Trophoblast cell (in vitro differentiated cells and primary cell): ENCODE results near the gene BPGM.

ENCODE experiments used
- DNase-seq, 2 donors: peaks; one replicate each; pipeline ENCODE4 v3.0.0-alpha.2; 2016
- H2AFZ ChIP-seq: 2 replicates; pipeline ENCODE4 v1.6.1; 2013; ENCODE audit warnings: low read length, moderate library complexity, mild to moderate bottlenecking; ENCODE audit not compliant: insufficient read depth, poor library complexity
- H2AK5ac ChIP-seq: 2 replicates; pipeline ENCODE4 v1.6.1; 2013; ENCODE audit warnings: mild to moderate bottlenecking, low read length
- H2BK120ac ChIP-seq: 2 replicates; pipeline ENCODE4 v1.6.1; 2013; ENCODE audit warnings: low read length, mild to moderate bottlenecking, moderate library complexity; ENCODE audit not compliant: insufficient read depth, poor library complexity
- H2BK12ac ChIP-seq: 2 replicates; pipeline ENCODE4 v1.6.1; 2013; ENCODE audit warnings: mild to moderate bottlenecking, low read length, moderate library complexity
- H2BK5ac ChIP-seq: 2 replicates; pipeline ENCODE4 v1.6.1; 2013; ENCODE audit warnings: low read length, low read depth, moderate library complexity, mild to moderate bottlenecking; ENCODE audit not compliant: poor library complexity
- H3K14ac ChIP-seq: 2 replicates; pipeline ENCODE4 v1.6.1; 2013; ENCODE audit warnings: mild to moderate bottlenecking, low read length
- H3K18ac ChIP-seq: 2 replicates; pipeline ENCODE4 v1.6.1; 2013; ENCODE audit warnings: mild to moderate bottlenecking, low read length
- H3K23ac ChIP-seq: 2 replicates; pipeline ENCODE4 v1.6.1; 2013; ENCODE audit warnings: low read length
- H3K27ac ChIP-seq: 2 replicates; pipeline ENCODE4 v1.5.1; 2013; ENCODE audit warnings: low read depth, mild to moderate bottlenecking, inconsistent platforms, low read length, moderate library complexity
- H3K27me3 ChIP-seq: 2 replicates; pipeline ENCODE4 v1.6.1; 2013; ENCODE audit warnings: inconsistent platforms, mild to moderate bottlenecking, low read length, moderate library complexity; ENCODE audit not compliant: insufficient read depth
- H3K36me3 ChIP-seq, 2 experiments: 1 replicate in 1 of 2; 2 replicates in 1 of 2; pipeline ENCODE4 v1.6.1; 2013; ENCODE audit warnings: low read length in 2 of 2, mild to moderate bottlenecking in 2 of 2, moderate library complexity in 1 of 2; ENCODE audit not compliant: insufficient read depth in 2 of 2, control insufficient read depth in 1 of 2
- H3K4ac ChIP-seq: 2 replicates; pipeline ENCODE4 v1.6.1; 2013; ENCODE audit warnings: low read depth, mild to moderate bottlenecking, low read length, moderate library complexity
- H3K4me1 ChIP-seq, 2 experiments: 1 replicate in 1 of 2; 2 replicates in 1 of 2; pipeline ENCODE4 v1.6.1; 2013; ENCODE audit warnings: low read length in 2 of 2, mild to moderate bottlenecking in 2 of 2, moderate library complexity in 1 of 2; ENCODE audit not compliant: insufficient read depth in 2 of 2, control insufficient read depth in 1 of 2
- H3K4me2 ChIP-seq: 2 replicates; pipeline ENCODE4 v1.6.1; 2013; ENCODE audit warnings: inconsistent platforms, mild to moderate bottlenecking, low read length, moderate library complexity
- H3K4me3 ChIP-seq: 2 replicates; pipeline ENCODE4 v1.5.1; 2013; ENCODE audit warnings: mild to moderate bottlenecking, low read depth, low read length, inconsistent platforms
- H3K79me1 ChIP-seq: one replicate; pipeline ENCODE4 v1.6.1; 2013; ENCODE audit warnings: low read length
- H3K79me2 ChIP-seq: 2 replicates; pipeline ENCODE4 v1.6.1; 2013; ENCODE audit warnings: low read length, mild to moderate bottlenecking; ENCODE audit not compliant: control insufficient read depth, insufficient read depth, poor library complexity
- H3K9ac ChIP-seq: 2 replicates; pipeline ENCODE4 v1.6.1; 2013; ENCODE audit warnings: mild to moderate bottlenecking, low read length
- H3K9me3 ChIP-seq: 2 replicates; pipeline ENCODE4 v1.6.1; 2013; ENCODE audit warnings: low read depth, mild to moderate bottlenecking, control low read depth, inconsistent platforms, low read length; ENCODE audit not compliant: insufficient read depth
- H4K12ac ChIP-seq: 2 replicates; pipeline ENCODE4 v1.6.1; 2013; ENCODE audit warnings: low read depth, mild to moderate bottlenecking, low read length, moderate library complexity
- H4K8ac ChIP-seq: 2 replicates; pipeline ENCODE4 v1.6.1; 2013; ENCODE audit warnings: low read depth, mild to moderate bottlenecking, low read length, moderate library complexity
- H4K91ac ChIP-seq: one replicate; pipeline ENCODE4 v1.6.1; 2013; ENCODE audit warnings: low read depth, mild to moderate bottlenecking, low read length, moderate library complexity
- WGBS: extraction: QIAGEN DNeasy Blood & Tissue Kit; methylation state at CpG from one replicate; pipeline ENCODE4 v1.1.7; 2013; ENCODE audit warnings: missing lambda C conversion rate; ENCODE audit not compliant: insufficient read length, insufficient coverage; ENCODE audit errors: extremely low coverage; 5-methylcytosine and 5-hydroxymethylcytosine counted together

Gene BPGM

DNA sequence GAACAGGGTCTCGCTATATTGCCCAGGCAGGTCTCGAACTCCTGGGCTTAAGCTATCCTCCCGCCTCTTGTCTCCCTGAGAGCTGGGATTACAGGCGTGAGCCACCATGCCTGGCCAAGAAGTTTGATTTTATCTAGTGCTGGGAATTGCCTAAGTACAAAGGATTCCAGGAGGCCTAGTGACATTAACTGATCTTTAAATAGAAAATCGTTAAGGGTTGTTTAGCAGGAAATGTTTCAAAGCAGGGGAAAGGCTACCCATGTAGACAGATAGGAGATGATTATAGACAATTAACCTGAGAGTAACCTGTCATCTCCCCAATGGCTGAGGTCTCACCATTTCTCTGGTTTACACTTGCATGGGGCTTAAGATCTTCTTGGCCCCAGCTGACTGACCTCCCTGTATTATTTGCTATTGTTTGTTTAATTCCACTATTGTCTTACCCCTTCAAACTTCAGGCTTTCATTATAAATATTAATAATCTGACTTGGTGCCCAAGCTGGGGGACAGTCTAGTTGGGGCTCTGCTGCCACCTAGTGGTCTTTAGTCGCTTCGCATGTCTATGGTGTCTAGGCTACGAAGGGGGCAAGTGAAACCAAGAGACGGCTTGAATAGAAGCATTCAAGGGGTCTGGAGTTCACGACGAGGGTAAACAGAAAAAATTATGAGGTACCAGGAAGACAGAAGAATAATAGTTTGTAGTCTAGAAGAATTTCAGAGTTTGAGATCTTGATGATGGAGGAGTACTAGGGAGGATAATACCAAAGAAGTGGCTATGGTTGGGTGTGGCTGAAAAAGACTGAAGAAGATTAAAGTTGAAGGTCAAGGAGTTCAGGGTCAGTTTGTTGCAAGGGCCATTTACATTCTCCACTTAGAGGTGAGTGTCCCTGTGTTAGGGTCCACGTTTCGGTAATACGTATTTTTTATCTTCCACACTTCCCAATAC, 40.4 kb upstream of the BPGM start:
- Histone ChIP-seq H3K9me3 (no peaks in the 10 kb centered on the region), H2AFZ (no peak overlapping the region), H3K4me3 (no peak overlapping the region), H3K79me1 (no peaks in the 10 kb centered on the region), H3K18ac (no peak overlapping the region), H3K27ac (no peak overlapping the region), H3K14ac (no peak overlapping the region), H2BK12ac (no peak overlapping the region), H3K23ac (no peak overlapping the region), H4K12ac (no peak overlapping the region), H3K4me2 (no peak overlapping the region), H4K91ac (no peak overlapping the region), H3K27me3 (peaks cover 2% of the 10 kb centered on the region), H3K4ac (no peak overlapping the region), H2AK5ac (no peak overlapping the region), H4K8ac (no peak overlapping the region), H3K9ac (no peak overlapping the region), H2BK120ac (no peak overlapping the region), H3K79me2 (no peaks in the 10 kb centered on the region), H3K4me1 (peaks cover 0 to 2% of the 10 kb centered on the region in 2 experiments), H3K36me3 (no peaks in the 10 kb centered on the region), H2BK5ac (no peak overlapping the region)
- WGBS = no CpG with 5 or more reads among the region's 14 CpGs
- peak; percentile 66 to 89 for DNase-seq

DNA sequence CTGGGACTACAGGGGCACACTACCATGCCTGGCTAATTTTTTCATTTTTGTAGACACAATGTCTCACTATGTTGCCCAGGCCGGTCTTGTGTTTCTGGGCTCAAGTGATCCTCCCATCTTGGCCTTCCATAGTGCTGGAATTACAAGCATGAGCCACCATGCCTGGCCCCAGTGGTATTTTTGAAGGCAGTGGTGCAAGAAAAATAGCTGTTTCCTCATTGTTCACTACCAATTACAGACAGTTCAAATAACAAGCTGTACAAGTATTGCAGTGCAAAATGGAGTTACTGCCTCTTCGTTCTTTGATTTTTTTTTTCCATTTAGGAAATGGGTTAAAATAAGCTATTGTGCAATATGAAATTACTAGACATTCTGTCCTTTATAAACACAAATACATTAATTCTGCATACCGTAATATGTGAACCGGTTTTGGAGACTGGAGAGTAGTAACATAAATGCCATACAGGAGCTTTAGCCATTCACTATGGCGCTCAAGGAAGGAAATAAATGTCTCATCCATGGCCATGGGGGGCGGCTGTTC, 35.0 kb upstream of the BPGM start:
- no peaks in the 10 kb centered on the region for H3K36me3 ChIP-seq
- H4K12ac ChIP-seq = no peak overlapping the region
- H2AFZ ChIP-seq = no peak overlapping the region
- H3K27ac ChIP-seq = no peak overlapping the region
- H3K18ac ChIP-seq = no peak overlapping the region
- no peak overlapping the region for H2BK120ac ChIP-seq
- no peak overlapping the region for H3K4me2 ChIP-seq
- H3K4me3 ChIP-seq = no peak overlapping the region
- WGBS = no CpG with 5 or more reads among the region's 6 CpGs
- H2BK12ac ChIP-seq = no peak overlapping the region
- peak; percentile 36 to 76 for DNase-seq
- peaks cover 2% of the 10 kb centered on the region for H3K27me3 ChIP-seq
- no peak overlapping the region for H4K8ac ChIP-seq
- no peak overlapping the region for H3K23ac ChIP-seq
- H3K14ac ChIP-seq = no peak overlapping the region
- H3K79me1 ChIP-seq = no peaks in the 10 kb centered on the region
- no peak overlapping the region for H2AK5ac ChIP-seq
- no peaks in the 10 kb centered on the region for H3K9me3 ChIP-seq
- H3K4ac ChIP-seq = no peak overlapping the region
- no peak overlapping the region for H4K91ac ChIP-seq
- H3K4me1 ChIP-seq = no peaks in the 10 kb centered on the region
- H3K9ac ChIP-seq = no peak overlapping the region
- no peak overlapping the region for H2BK5ac ChIP-seq
- H3K79me2 ChIP-seq = no peaks in the 10 kb centered on the region

DNA sequence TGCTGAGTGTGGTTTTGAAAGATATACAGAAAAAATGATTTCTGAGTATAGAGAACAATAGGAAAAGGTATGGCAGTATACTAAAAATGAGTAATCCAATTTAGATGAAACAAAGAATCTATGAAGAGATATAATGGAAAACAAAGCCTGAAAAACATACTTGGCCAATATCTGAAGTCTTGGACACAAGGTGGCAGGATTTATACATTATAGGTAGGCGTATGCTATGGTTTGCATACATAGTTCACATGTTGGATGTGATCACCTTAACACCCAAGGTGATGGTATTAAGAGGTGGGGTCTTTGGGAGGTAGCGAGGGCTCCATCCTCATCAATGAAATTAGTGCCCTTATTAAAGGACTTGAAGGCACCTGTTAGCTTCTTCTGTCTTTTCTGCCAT, 34.5 kb upstream of the BPGM start:
- Histone ChIP-seq H3K4ac (no peak overlapping the region), H4K91ac (no peak overlapping the region), H3K9me3 (no peaks in the 10 kb centered on the region), H3K27ac (no peak overlapping the region), H3K4me2 (no peak overlapping the region), H3K27me3 (peaks cover 2% of the 10 kb centered on the region), H3K79me2 (no peaks in the 10 kb centered on the region), H3K9ac (no peak overlapping the region), H4K8ac (no peak overlapping the region), H2BK5ac (no peak overlapping the region), H3K4me3 (no peak overlapping the region), H2AFZ (no peak overlapping the region), H2BK12ac (no peak overlapping the region), H2AK5ac (no peak overlapping the region), H3K18ac (no peak overlapping the region), H3K4me1 (no peaks in the 10 kb centered on the region), H4K12ac (no peak overlapping the region), H3K23ac (no peak overlapping the region), H3K36me3 (no peaks in the 10 kb centered on the region), H3K14ac (no peak overlapping the region), H2BK120ac (no peak overlapping the region), H3K79me1 (no peaks in the 10 kb centered on the region)
- no peak for DNase-seq
- no CpG with 5 or more reads among the region's 2 CpGs for WGBS

DNA sequence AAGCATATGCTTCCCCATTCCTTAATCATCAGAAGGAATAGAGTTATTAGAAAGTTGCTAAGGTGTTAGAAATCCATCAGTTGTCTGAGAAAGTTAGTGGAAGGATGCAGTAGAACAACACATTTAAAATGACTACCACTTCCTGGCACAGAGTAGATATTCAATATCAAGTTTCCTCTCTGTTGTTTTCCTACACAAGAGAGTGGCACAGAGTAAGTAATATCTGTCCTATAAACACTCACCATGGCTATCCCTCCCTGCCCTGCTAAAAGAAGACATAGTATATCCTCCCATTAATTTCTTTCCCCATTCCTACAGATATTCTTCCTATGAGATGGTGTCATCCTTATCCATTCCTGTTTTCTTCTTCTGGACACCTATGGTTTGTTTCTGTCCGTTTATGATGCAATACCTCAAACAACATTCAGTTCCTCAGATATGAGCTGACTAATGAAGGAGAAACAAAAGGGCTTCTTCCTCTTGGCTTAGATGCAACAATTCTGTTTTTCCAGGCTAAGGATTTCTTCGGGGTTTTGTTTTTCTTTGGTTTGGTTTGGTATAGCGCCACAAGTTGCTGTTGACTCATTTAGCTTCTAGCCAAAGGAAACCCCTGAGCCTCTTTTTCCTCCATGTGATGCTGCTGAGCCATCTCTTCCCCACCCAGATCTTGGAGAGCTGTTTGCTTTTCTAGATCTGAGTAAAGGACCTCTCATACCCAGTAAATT, 32.9 kb upstream of the BPGM start:
- Histone ChIP-seq H3K36me3 (no peaks in the 10 kb centered on the region), H3K9ac (no peak overlapping the region), H3K4ac (no peak overlapping the region), H2BK120ac (no peak overlapping the region), H2BK12ac (no peak overlapping the region), H2BK5ac (no peak overlapping the region), H3K4me2 (no peak overlapping the region), H2AFZ (no peak overlapping the region), H4K12ac (no peak overlapping the region), H2AK5ac (no peak overlapping the region), H3K18ac (no peak overlapping the region), H4K8ac (no peak overlapping the region), H3K9me3 (no peaks in the 10 kb centered on the region), H3K79me1 (no peaks in the 10 kb centered on the region), H3K4me1 (no peaks in the 10 kb centered on the region), H3K79me2 (no peaks in the 10 kb centered on the region), H3K14ac (no peak overlapping the region), H3K27me3 (no peaks in the 10 kb centered on the region), H3K27ac (no peak overlapping the region), H3K4me3 (no peak overlapping the region), H3K23ac (no peak overlapping the region), H4K91ac (no peak overlapping the region)
- DNase-seq = no peak
- WGBS = no CpG with 5 or more reads among the region's 3 CpGs
